ENCODE data around the gene BMP5.

GRCh38 chr6:55869674-55870073, 5.7 kb downstream of the BMP5 start:
- TF ChIP-seq PATZ1 (CRISPR knock-in tag; IDR thresholded peaks at IDR 0.05; ENCODE audit: borderline replicate concordance) (no peak), FIP1L1 (IDR thresholded peaks at IDR 0.05; ENCODE audit: low read depth, low read length, poor library complexity, severe bottlenecking) (no peak), CTCF (IDR thresholded peaks at IDR 0.05 in 2 of 3, conservative IDR thresholded peaks at IDR 0.05 in 1 of 3; ENCODE audit: insufficient read depth in 2 of 3, low read depth in 1 of 3, low read length in 3 of 3) (no peak), ZC3H4 (CRISPR knock-in tag; IDR thresholded peaks at IDR 0.05; ENCODE audit: borderline replicate concordance) (no peak)

All from K562 (cell line).